K562 (cell line): ENCODE results near the gene TPO.

Experiments used
- CTCF ChIP-seq, 3 experiments: IDR thresholded peaks in 2 of 3; conservative IDR thresholded peaks in 1 of 3; 2 replicates each; pipeline ENCODE4 v1.5.1; 2011 to 2012; ENCODE audit warnings: low read length in 3 of 3, mild to moderate bottlenecking in 3 of 3, control low read depth in 2 of 3, improper control_type of control experiment in 1 of 3, inconsistent platforms in 1 of 3, low read depth in 1 of 3, mixed read lengths in 1 of 3, moderate library complexity in 1 of 3; ENCODE audit not compliant: insufficient read depth in 2 of 3
- EP300 ChIP-seq: IDR thresholded peaks from 2 replicates; pipeline ENCODE4 v1.6.1; 2012; ENCODE audit warnings: low read length, improper control_type of control experiment
- HDAC3 ChIP-seq: fragments of 450-650 bp; IDR thresholded peaks from 2 replicates; pipeline ENCODE4 v1.6.1; 2018; ENCODE audit warnings: borderline replicate concordance, mild to moderate bottlenecking, moderate library complexity; ENCODE audit not compliant: partially characterized antibody
- PBX2 ChIP-seq, 2 experiments: IDR thresholded peaks in 1 of 2; conservative IDR thresholded peaks in 1 of 2; 2 replicates each; pipeline ENCODE4 v1.6.1; 2016; ENCODE audit warnings: low read depth in 2 of 2, mild to moderate bottlenecking in 1 of 2, missing compliant biosample characterization in 1 of 2, missing genetic modification characterization in 1 of 2, moderate library complexity in 1 of 2
- SMAD4 ChIP-seq: fragments of 250-450 bp; sonication (Bioruptor Pico); conservative IDR thresholded peaks from 2 replicates; pipeline ENCODE4 v1.8.0; 2021; ENCODE audit warnings: inconsistent platforms, mild to moderate bottlenecking, moderate library complexity
- ZFX ChIP-seq: sonication (generic); formaldehyde crosslinking; IDR thresholded peaks from 2 replicates; pipeline ENCODE4 v1.8.0; 2022; ENCODE audit warnings: mild to moderate bottlenecking, missing genetic modification reagents, moderate library complexity

GRCh38 chr2:1460851-1461418 is 47.7 kb downstream of the TPO start:
- TF ChIP-seq SMAD4 (CRISPR knock-in tag): no peak
- TF ChIP-seq CTCF (IDR thresholded peaks at IDR 0.05 in 2 of 3, conservative IDR thresholded peaks at IDR 0.05 in 1 of 3; ENCODE audit: insufficient read depth in 2 of 3, low read depth in 1 of 3, low read length in 3 of 3): no peak
- no peak for TF ChIP-seq ZFX
- no peak for TF ChIP-seq HDAC3
- no peak for TF ChIP-seq PBX2 (CRISPR knock-in tag; IDR thresholded peaks at IDR 0.05; ENCODE audit: low read depth)
- no peak for TF ChIP-seq PBX2 (tag; conservative IDR thresholded peaks at IDR 0.05; ENCODE audit: low read depth)
- TF ChIP-seq EP300: no peak
